CD4-positive, alpha-beta T cell treated with Interleukin-6 for 4 hours (primary cell): Measurements from ENCODE around the gene PKDREJ.
"Not testable (repeated sequence)": the region's sequence is repeated elsewhere in the genome, so short reads cannot be mapped to it uniquely, and the experiment has no call there.

Source experiments
- DNase-seq: peaks from one replicate; pipeline ENCODE4 v3.0.0-alpha.2; 2020; ENCODE audit warnings: mixed read lengths

The PKDREJ gene

DNA sequence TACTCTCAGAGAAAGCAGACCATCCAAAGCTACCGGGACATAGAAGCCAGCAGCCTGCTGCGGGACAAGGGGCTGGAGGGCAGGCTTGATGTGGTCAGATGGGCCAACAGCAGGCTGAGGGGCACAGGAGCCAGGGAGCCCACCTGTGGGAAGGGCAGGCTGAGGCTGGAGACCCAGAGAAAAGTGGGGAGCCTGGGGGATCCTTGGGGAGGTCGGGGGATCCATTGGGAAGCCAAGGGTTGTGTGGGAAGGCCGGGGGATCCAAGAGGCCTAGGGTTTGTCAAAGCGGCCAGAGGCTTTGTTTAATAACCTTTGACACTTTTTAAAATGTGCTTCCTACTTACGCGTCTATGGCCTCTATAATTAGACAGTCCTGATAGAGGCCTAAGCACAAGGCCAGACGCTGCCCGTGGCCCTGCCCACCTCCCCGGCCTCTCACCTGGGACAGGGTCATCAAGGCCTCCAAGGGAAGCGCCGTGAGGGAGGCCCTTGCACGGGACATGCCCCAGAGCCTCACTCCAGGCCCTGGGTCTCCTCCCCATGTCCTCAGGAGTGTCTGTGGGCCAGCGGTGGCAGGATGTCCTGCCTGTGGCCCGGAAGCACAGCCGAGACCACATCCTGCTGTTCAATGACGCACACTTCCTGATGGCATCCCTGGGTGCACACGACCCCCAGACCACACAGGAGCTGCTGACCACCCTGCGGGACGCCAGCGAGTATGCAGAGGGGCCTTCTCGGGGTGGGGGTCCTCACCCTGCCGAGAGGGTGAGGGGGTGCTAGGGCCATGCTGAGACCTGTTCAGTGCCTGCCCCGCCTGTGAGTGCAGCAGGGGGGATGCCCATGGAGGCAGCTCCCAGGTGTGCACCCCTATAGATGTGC, 25.0 kb upstream of the PKDREJ start:
- peak; percentile 6 for DNase-seq

DNA sequence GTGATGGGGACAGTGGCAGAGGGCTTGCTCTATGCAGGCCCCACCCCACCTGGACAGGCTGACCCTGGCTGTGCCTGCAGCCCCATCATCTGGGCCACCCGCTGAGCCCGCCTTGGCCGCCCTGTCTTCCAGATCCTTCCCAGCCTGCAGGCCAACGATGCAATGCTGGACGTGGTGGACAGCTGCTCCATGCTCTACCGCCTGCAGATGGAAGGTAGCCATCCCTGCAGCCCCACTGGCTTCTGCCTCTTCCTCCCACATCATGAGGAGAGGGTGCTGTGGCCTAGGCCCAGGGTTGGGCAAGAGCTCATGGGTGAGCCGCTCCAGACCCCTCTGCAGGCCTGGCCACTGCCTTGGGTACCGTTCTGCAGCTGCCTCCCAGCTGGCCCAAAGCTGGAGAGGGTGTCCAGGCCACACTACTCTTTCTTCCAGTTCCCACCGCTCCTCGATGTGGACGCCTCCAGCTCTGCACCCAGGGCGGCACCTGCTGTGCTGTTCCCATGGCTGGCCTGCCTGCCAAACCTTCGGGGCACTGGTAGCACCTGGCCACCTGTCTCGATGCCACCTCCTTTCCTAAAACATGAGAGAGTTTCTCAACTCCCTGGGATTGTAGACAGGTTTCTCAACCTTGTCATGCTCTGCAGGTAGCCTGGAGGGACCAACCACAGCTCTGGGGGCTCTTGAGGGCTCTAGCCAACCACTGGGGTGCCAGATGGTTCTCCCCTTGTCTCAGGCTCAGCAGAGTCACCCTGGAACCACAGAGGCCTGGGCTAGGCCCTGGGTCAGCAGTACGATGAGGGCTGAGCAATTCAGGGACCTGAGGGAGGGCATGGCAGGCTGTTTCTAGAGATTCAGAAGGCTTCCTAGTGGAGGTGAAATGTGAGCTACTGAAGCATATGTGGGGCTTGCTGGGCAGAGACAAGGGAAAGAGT, 24.1 kb upstream of the PKDREJ start:
- DNase-seq: no peak

DNA sequence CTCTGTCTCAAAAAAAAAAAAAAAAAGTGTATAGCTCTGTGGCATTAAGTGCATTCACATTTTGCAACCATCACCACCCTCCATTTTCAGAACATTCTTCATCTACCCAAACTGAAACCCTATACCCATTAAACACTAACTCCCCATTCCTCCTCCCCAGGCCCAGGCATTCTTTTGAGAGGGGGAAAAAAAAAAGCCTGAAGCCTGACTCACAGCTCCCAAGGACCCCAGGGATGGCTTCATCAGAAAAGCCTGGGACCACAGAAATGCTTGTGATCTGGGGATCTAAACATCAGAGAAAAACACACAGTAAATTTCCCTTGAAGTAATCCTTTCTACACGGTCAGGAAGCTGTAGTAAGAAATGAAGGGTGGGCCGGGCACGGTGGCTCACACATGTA, 22.9 kb upstream of the PKDREJ start:
- no peak for DNase-seq

DNA sequence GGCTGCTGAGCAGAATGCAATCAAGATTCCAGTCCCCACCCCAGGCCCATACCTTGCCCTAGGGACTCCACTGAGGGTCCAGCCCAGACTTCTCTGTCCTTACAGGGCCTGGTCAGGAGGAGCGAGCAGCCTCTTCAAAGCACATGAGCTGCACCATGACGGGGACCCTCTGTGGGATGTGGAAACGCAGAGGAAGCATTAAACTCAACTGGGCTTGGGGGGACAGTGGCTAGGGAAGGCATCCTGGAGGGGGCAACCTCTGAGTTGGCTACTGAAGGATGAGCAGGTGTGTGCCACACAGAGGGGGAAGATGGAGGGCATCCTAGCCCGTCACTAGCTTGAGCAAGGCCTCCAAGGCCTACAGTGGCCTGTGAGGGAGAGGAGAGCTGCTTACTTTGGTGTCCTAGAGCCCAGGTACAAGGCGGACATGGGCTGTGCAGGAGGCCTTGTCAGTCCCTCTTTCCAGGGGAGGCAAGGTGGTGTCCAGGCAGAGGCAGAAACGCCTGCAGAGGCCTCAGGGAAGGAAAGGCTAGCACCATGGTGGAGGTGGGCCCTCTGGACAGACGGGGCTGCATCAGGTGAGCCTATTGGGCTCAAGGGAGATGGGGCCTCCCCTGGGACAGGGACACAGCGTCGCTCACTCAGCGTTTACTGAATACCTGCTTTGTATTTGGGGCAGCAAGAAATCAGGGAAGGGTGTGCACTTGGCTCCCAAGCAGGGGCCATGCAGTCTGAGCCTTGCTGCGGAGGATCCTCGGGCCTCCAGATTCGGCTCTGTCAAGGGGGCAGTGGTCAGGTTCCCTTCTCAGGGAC, 18.9 kb upstream of the PKDREJ start:
- DNase-seq: no peak

DNA sequence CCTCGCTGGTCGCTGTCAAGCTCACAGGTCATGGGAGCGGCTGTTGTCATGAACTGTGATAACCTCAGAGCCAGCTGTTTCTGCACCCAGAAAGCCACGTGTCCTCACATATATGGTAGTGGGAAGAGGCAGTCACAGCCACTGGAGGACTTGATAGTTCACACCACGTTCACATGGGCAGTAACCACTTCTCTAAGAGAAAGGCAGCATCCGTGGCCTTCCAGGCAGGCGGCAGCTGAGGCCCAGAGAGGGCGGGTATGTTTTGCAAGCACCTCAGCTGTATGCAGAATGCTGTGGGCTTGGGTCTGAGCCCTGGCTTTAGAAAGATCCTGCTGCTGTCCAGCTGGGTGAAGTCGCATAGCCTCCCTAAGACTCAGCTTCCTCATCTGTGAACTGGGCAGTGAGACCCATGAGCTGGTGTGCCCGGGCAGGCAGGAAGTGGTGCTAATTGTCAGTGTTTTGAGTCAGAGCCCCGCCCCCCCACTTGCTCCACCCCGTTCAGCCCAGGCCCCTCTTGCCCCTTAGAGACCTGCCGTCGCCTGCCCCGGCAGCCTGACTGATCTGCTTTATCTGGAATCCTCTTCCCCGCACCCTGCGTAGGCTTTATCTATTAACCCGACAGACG, 18.0 kb upstream of the PKDREJ start:
- DNase-seq: no peak

DNA sequence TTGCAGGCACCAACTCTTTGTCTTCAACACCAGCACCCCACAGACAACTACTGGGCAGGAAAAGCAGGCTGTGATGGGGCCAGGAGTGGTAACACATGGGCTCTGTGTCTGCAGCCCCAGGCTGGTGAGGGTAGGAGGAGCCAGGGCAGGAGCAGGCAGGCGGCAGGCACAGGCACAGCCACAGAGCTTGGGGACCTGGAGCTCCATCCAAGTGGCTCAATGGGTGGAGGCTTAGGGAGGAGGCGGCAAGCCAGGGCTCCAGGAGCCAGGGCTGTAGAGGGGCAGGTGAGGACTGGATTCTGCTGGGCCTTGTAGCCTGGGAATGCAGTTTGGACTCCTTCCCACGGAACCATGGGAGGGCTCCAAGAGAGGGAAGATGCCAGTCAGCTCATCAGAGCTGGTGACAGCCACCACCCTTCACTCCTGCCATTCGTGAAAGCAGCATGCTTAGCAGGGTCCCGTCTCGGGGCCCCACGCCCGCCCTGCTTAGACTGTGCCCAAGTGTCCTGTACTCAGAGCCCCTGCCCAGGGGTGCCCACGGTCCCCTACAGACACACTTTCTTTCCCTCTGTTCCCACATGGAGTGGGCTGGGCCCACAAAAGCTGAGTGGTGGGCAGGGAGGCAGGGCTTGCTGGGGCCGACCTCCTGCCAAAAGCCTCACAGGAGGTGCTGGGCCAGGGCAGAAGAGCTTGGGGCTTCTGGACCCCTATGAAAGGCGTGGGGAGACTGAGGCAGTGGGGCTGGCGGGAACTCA, 17.1 kb upstream of the PKDREJ start:
- DNase-seq: no peak

DNA sequence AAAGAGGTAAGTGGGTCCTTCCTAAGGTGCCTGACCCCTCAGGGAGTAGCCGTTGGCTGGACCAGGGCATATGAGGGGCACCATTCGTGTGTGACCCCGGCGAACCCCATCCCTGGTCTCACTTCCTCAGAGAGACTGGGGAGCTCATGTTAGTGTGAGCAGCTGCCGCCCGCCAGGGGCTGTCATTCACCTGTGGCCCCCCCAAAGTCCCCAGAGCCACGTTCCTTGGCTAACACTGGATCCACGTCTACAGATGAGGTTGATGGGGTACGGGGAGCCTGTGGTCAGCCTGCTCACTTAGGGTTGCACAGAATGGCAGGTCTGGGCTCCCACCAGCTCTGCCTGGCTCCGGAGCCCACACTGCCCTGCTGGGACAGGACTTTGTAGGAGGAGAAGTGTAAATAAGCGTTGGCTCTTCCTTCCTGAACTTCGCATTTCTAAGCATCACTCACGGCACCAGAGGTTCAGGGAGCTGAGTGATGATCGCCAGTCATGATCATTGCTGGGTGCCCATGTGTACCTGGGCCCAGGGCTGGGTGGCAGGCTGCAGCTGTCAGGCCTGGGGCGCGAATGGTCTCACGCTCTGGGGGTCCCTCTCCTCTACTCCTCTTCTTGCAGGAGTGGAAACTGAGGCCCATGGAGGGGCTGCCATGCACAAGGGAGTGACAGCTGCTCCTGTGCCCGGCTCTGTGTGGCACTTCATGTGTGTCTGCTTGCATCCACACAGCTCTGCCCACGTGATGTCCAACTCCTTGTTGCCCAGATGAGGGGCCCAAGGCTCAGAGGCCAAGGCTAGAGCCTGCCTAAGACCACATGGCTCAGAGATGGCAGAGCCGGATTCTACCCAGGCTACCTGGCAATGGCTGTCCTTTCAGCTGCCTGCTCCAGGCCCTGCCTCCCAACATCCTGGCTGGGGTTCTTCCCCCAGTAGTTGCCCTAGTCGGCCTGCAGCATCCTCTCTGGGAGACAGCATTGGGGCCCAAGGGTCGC, 15.8 kb upstream of the PKDREJ start:
- DNase-seq: no peak

DNA sequence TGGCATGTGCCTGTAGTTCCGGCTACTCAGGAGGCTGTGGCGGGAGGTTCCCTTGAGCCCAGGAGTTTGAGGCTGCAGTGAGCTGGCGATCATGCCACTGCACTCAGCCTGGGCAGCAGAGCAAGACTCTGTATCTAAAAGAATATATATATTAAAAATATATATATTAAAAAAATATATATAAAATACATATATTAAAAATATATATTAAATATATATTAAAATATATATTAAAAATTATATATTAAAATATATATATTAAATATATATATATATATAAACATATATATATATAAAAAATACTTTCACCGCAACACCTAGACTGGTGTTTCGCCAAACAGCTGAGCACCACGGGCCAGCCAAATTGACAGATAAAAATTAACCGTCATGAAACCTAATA, 13.4 kb upstream of the PKDREJ start:
- no peak for DNase-seq

DNA sequence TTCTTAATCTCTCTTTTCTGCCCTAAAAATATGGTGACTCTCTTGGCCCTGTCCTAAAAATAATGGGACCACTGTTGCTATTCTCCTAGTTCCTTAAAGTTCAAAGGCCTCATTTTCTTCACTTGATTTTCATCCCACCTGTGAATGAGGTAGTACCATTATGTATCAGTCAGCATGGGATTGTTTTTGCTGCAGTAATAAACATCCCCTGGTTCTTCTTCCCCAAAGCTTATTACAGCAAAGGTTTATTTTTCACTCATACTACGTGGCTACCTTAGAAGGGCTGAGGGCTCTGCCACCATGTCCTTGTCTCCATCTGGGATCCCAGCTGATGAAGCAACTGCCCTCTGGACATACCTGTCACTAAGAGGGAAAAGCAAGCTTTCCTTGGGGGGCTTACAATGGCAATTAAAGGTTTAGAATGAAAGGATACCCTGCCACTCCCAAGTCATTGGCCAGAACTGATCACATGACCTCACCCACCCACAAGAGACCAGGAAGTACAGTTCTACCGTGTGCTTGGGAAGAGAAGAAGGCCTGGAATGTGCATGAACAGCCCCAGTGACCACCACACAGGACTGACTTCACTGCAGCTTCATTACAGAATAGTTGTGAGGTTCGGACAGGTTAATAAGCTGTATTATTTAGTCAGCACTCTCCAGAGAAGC, 12.4 kb upstream of the PKDREJ start:
- DNase-seq: no peak

DNA sequence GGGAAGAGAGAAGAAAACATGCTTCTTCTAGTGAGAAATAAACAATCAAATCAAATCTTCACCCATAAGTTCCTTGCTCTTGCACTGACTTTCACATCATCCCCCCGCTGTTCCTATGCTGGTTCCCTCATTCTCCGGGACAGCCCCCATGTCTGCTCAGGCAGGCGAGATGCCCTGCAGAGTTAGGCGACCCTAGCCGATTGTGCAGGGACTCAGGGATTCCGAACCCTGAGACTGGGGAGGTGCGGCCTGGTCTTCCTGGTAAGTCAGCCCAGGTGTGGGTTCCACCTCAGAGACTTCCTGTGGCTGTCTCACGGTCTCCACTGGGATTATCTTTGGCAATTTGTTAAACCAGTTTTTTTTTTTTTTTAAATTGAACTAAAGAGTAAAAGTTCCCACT, 11.2 kb upstream of the PKDREJ start:
- DNase-seq: no peak

DNA sequence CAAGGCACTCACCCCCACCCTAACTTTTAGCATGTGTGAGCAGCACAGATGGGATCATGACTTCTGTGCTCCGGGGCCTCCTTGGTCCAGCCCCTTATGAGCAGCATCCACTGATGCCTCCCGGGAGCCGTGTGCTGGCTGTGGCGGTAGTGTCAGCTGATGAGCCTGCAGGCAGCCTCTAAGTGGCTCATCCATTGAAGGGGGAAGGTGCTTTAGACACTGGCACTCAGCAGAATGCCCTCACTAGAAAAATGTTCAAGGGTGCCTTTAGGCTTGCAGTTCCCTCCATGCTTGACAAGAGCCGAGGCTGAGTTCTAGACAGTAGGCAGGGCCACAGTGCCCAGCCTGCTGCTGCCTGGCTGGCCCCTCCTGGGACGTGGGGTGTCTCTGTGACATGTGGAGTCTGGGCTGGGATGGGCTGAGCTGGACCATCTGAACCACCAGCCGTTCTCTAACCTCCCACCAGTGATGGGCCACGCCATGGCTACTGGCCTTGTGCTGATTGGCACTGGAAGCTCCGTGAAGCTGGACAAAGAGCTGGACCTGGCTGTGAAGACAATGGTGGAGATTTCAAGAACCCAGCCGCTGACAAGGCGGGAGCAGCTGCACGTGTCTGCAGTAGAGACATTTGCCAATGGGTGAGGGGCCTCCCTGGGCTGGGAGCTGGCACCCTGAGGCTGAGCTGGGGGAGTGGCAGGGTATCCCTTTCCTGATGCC, 10.4 kb upstream of the PKDREJ start:
- DNase-seq: no peak

DNA sequence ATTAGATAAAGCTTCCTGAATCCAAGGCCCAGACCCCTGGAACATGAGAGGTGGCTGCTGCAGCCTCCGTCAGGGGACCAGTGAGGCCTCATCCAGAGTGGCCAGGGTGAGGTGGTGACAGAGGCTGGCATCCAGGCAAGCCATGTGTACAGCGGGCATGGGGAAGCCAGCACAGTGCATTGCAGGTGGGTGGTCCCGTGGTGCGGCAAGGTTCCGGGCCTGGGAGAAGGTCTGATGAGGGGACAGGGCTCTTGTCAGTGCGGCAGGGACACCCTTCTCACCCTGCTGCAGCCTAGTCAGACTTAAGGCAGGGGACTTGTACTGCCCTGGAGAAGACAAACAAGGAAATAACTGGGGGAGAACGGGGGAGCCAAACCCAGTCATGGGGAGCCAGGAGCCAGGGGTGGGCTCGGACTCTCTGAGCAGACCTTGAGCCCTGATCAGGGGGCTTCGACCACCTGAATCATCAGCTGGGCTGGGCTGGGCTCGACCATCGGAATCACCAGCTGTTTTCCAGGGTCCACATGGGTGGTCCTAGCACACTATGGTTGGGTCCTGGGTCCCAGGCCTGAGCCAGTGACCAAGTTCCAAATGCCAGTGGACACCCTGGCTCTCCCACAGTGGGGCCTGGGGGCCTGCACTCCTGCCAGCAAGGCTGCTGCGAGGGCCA, 9.8 kb upstream of the PKDREJ start:
- DNase-seq: no peak

DNA sequence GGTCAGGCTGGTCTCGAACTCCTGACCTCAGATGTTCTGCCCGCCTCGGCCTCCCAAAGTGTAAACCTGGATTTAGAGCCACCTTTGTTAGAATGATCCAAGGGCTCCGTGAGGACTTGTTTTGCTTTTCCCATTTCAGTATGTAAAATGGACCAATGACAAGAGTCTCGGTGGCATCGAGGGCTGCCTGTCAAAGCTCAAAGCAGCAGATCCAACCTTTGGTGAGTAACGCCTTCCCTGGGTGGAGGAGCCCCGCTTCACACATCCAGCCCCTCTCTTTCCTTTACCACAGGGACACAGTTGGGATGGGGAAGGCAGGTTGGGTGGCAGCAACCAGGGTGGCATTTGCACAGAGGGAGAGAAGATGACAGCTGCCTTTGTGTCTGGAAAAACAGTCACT, 9.1 kb upstream of the PKDREJ start:
- no peak for DNase-seq

DNA sequence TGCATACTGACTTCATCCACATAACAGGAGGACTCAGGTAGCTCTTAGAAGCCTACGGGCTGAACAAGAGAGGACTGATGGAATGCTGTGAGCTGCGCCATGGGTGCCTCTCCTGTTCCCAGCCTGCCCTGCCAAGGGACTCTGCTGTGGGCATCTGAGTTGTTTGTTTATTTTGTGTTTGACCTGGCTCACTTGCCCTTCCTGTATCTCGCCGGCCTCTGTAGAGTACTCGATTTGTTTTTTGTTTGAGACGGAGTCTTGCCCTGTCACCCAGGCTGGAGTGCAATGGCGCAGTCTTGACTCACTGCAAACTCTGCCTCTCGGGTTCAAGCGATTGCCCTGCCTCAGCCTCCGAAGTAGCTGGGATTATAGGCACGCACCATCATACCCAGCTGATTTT, 6.4 kb upstream of the PKDREJ start:
- DNase-seq: no peak

DNA sequence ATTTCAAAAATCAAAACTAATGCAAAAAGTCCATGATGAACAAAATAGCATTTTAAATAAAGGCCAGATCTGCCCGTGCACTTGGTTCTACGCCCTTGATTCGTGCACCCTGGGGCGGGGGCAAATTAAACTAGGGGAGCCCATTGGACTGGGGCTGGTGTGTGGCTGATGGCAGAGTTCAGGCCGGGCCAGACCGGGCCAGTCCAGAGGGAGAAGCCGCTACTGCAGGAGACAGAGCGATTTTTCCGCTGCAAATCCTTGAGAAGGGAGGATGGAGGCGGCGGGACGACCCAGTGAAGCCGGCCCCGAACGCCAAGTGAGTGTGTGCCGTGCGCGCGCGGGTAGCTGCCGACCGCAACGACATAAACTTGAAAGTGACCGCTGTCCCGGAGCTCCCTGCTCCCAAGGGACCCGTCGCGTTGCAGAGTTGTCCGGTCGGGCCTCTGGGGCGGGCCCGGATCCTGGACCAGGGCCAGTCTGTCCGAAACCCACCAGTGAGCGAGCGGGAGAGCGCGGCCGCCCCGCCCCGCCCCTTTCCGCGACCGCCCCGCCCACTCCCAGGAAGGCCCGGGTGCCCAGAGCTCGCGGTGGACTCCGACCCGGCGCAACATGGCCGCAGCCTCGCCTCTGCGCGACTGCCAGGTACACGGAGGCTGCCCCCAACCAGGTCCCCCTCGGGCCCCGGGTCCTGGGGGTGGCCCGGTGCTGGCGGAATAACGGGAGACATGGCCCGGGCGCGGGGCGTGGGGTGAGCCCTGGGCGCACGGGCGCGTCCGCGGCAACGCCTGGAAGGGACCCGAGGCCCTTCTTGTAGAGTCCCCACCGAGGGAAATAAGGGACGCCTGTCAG, 4.5 kb upstream of the PKDREJ start, which contains the start of gene TTC38:
TTC38 (plus strand) TSS at position 578 of the 849 bp plus-strand sequence; CDS start at position 610, 32 bp downstream.
- peak; percentile 69 for DNase-seq

DNA sequence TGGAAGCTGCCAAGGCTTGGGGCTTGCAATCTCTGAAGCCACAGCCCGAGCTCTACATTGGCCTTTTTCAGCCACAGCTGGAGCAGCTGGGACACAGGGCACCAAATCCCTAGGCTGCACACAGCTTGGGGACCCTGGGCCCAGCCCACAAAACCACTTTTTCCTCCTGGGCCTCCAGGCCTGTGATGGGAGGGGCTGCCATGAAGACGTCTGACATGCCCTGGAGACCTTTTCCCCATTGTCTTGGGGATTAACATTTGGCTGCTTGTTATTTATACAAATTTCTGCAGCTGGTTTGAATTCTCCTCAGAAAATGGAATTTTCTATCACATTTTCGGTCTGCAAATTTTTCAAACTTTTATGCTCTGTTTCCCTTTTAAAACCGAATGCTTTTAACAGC, 2.5 kb upstream of the PKDREJ start:
- not testable (repeated sequence) for DNase-seq

DNA sequence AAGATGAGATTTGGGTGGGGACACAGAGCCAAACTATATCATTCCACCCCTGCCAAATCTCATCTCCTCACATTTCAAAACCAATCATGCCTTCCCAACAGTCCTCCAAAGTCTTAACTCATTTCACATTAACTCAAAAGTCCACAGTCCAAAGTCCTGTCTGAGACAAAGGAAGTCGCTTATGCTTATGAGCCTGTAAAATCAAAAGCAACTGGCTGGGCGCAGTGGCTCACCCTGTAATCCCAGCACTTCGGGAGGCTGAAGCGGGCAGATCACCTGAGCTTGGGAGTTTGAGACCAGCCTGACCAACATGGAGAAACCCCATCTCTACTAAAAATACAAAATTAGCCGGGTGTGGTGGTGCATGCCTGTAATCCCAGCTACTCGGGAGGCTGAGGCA, 1.4 kb upstream of the PKDREJ start:
- DNase-seq: not testable (repeated sequence)
